Transverse colon (tissue), 3 donors: ENCODE results near the gene NENF.

Experiments
- CTCF ChIP-seq, 5 experiments: fragments of 200-600 bp in 3 of 5; fragments of 450-650 bp in 2 of 5; sonication (generic) in 3 of 5; IDR thresholded peaks; 1 replicate in 2 of 5; 2 replicates in 3 of 5; pipeline ENCODE4 v1.5.1; 2016 to 2017; ENCODE audit warnings: antibody characterized with exemption in 5 of 5, inconsistent platforms in 3 of 5, mild to moderate bottlenecking in 2 of 5, moderate library complexity in 1 of 5
- EP300 ChIP-seq: sonication (generic); formaldehyde crosslinking; IDR thresholded peaks from one replicate; pipeline ENCODE4 v1.6.1; 2017; ENCODE audit warnings: antibody characterized with exemption, low read depth
- POLR2A ChIP-seq: fragments of 450-650 bp; IDR thresholded peaks from one replicate; pipeline ENCODE4 v1.6.1; 2016; ENCODE audit warnings: antibody characterized with exemption, mild to moderate bottlenecking, moderate library complexity

DNA sequence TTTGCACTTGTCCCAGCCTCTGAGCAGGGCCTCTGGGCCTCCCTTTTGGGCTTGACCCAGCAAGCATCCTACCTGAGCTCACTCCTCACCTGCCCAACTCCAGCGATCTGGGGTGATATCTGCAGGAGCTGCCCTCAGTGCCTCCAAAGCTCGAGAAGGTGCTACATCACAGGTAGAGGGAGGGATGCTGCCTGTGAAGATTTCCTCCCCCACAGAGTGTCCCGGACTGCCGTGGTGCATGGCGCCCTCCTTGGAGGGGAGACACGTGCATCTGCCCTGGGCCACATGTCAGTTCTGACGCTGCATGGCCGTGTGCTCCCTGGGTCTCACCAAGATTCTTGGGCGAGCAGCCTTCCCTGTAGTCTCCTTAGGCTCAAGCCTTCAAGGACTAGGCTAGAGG, 27.7 kb downstream of the NENF start:
- TF ChIP-seq CTCF (IDR thresholded peaks at IDR 0.05) (no peak), POLR2A (no peak), EP300 (no peak)
